ENCODE results near the gene MEAF6. TPM values are rescaled to one million over a fixed set of nuclear protein-coding genes. Genes with fewer than 3 reads are reported as not detected.

MEAF6 gene
- total and polyA plus RNA-seq, 2 donors (not counting 3 experiments of a cell fraction or from before 2014, with no cell fraction given) = 28.0 to 62.5 TPM

DNA sequence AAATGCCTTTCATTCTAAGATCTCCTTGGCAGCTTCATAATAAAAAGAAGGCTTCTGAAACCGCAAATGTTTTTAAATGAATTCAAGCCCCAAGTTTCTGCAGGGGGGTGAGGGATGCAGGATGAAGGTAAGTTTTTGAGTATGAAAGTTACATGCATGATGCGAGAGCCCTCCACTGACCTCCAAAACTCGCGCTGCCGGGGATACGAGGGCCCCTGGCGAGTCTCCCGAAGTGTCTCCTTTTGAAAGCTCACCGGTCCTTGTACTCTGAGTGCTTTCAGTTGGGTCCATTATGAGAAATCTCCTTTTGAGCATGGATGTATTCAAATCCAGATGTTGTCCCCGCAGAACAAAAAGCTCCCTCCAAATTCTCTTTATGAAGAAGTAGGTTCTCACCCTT, 59.0 kb downstream of the MEAF6 start:
- no peaks in the 10 kb centered on the region for H3K9me1 ChIP-seq (replicated peaks; ENCODE audit: control insufficient read depth, extremely low read depth, insufficient read depth, low read length)
- ChIA-PET POLR2A (interaction anchor here (1.5 kb wide), 1 partner anchor 31 kb away, joined by 6 read pairs; no protein-coding TSS in a partner anchor), CTCF (interaction anchor here (0.7 to 9.9 kb wide), 10 partner anchors 10 to 879 kb away, joined by 3 to 337 read pairs (median 8); partner anchors contain the start of genes MEAF6 and ZC3H12A)
- no peaks in the 10 kb centered on the region for H3K9me3 ChIP-seq (replicated peaks; ENCODE audit: control insufficient read depth, insufficient read depth, low read length)
- no peaks in the 10 kb centered on the region for H3K27me3 ChIP-seq (ENCODE audit: control insufficient read depth in 2 of 2, insufficient read depth in 2 of 2, low read length in 2 of 2)
- no TSS peak for BruUV-seq (replicated peaks)
- H3K4me2 ChIP-seq (ENCODE audit: insufficient read depth, low read length) = no peak overlapping the region
- H3K27ac ChIP-seq (ENCODE audit: insufficient read depth, low read depth, low read length) = no peak overlapping the region
- DNase-seq (ENCODE audit: low read depth, low spot score) = no peak
- peaks cover 4% of the 10 kb centered on the region for H3K4me1 ChIP-seq (ENCODE audit: control insufficient read depth, extremely low read depth, insufficient read depth, low read length)
- H3K4me3 ChIP-seq (replicated peaks in 1 of 3; ENCODE audit: insufficient read depth in 1 of 3, low read depth in 1 of 3, low read length in 3 of 3) = no peak overlapping the region
- intact Hi-C loops (cut with micrococcal nuclease) (loop anchor here (1.0 to 5.0 kb wide), 5 partner anchors 16 to 227 kb away; partner anchors contain the start of gene SNIP1), dilution Hi-C loops (cut with MboI; ENCODE audit: extremely low pct_ligation_motif_present, low sequenced_read_pairs) (no loop called here)
- no peak for FAIRE-seq
- no peak overlapping the region for H3K9ac ChIP-seq (replicated peaks; ENCODE audit: extremely low read depth, insufficient read depth, low read length)
- no peak overlapping the region for H2AFZ ChIP-seq (ENCODE audit: low read depth, low read length)
- H3K79me2 ChIP-seq (ENCODE audit: control insufficient read depth, insufficient read depth, low read length) = no peaks in the 10 kb centered on the region
- no peak for TF ChIP-seq GATA2 (IDR thresholded peaks at IDR 0.05; ENCODE audit: insufficient read depth, insufficient read length, low read depth, low read length)
- no peak for TF ChIP-seq EZH2 (IDR thresholded peaks at IDR 0.05; ENCODE audit: borderline replicate concordance, low read depth, low read length, severe bottlenecking)
- no peak for TF ChIP-seq FOS (IDR thresholded peaks at IDR 0.05; ENCODE audit: borderline replicate concordance, insufficient read depth, low read length)
- TF ChIP-seq, protein P1, sequence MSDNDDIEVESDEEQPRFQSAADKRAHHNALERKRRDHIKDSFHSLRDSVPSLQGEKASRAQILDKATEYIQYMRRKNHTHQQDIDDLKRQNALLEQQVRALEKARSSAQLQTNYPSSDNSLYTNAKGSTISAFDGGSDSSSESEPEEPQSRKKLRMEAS (IDR thresholded peaks at IDR 0.05; ENCODE audit: insufficient read depth, insufficient read length) = no peak
- TF ChIP-seq, protein P2, sequence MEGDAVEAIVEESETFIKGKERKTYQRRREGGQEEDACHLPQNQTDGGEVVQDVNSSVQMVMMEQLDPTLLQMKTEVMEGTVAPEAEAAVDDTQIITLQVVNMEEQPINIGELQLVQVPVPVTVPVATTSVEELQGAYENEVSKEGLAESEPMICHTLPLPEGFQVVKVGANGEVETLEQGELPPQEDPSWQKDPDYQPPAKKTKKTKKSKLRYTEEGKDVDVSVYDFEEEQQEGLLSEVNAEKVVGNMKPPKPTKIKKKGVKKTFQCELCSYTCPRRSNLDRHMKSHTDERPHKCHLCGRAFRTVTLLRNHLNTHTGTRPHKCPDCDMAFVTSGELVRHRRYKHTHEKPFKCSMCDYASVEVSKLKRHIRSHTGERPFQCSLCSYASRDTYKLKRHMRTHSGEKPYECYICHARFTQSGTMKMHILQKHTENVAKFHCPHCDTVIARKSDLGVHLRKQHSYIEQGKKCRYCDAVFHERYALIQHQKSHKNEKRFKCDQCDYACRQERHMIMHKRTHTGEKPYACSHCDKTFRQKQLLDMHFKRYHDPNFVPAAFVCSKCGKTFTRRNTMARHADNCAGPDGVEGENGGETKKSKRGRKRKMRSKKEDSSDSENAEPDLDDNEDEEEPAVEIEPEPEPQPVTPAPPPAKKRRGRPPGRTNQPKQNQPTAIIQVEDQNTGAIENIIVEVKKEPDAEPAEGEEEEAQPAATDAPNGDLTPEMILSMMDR (IDR thresholded peaks at IDR 0.05; ENCODE audit: extremely low read depth in 1 of 2, insufficient read depth in 1 of 2, low read depth in 1 of 2, low read length in 2 of 2) = no peak
- TF ChIP-seq POLR2AphosphoS5 (IDR thresholded peaks at IDR 0.05; ENCODE audit: insufficient read depth, low read depth, low read length) = no peak
- no peak for TF ChIP-seq JUN (IDR thresholded peaks at IDR 0.05; ENCODE audit: borderline replicate concordance, insufficient read depth, insufficient read length, low read depth)
- TF ChIP-seq MYC (IDR thresholded peaks at IDR 0.05; ENCODE audit: low read depth, low read length) = no peak
- TF ChIP-seq POLR2A (IDR thresholded peaks at IDR 0.05; ENCODE audit: low read depth, low read length) = no peak
- no peaks in the 10 kb centered on the region for H4K20me1 ChIP-seq (replicated peaks; ENCODE audit: control insufficient read depth, extremely low read depth, insufficient read depth, low read length)
- H3K36me3 ChIP-seq (ENCODE audit: control insufficient read depth in 2 of 2, extremely low read depth in 1 of 2, insufficient read depth in 2 of 2, low read length in 2 of 2) = no peaks in the 10 kb centered on the region

Data from endothelial cell of umbilical vein (primary cell).